Thyroid gland (tissue), 4 donors: ENCODE measurements around the gene KDM1A. TPM values are rescaled to one million over a fixed set of nuclear protein-coding genes. Genes with fewer than 3 reads are reported as not detected.

Experiments
- DNase-seq, 2 donors: peaks; one replicate each; pipeline ENCODE4 v3.0.0-alpha.2; 2019
- H3K27ac ChIP-seq, 3 donors: fragments of 200-600 bp; sonication (generic); 1 replicate in 2 of 3; 2 replicates in 1 of 3; pipeline ENCODE4 v1.5.1; 2016 to 2019; ENCODE audit warnings: mild to moderate bottlenecking in 1 of 3, moderate library complexity in 1 of 3
- H3K27me3 ChIP-seq: fragments of 200-600 bp; sonication (generic); one replicate; pipeline ENCODE4 v1.5.1; 2019
- H3K36me3 ChIP-seq, 2 donors: fragments of 200-600 bp; sonication (generic); one replicate each; pipeline ENCODE4 v1.5.1; 2016 to 2019
- H3K4me1 ChIP-seq, 2 donors: fragments of 200-600 bp; sonication (generic); one replicate each; pipeline ENCODE4 v1.5.1; 2017 to 2019
- H3K4me3 ChIP-seq, 3 donors: fragments of 200-600 bp; sonication (generic); replicated peaks in 1 of 3; 1 replicate in 2 of 3; 2 replicates in 1 of 3; pipeline ENCODE4 v1.5.1; 2016; ENCODE audit warnings: mild to moderate bottlenecking in 1 of 3
- H3K9me3 ChIP-seq: fragments of 200-600 bp; sonication (generic); one replicate; pipeline ENCODE4 v1.5.1; 2017
- POLR2A ChIP-seq, 2 donors: fragments of 450-650 bp; IDR thresholded peaks; one replicate each; pipeline ENCODE4 v1.6.1; 2017; ENCODE audit warnings: antibody characterized with exemption in 2 of 2, mild to moderate bottlenecking in 2 of 2, moderate library complexity in 1 of 2
- WGBS, 2 donors: methylation state at CpG; one replicate each; pipeline ENCODE4 v1.1.5; 2017; 5-methylcytosine and 5-hydroxymethylcytosine counted together
- intact Hi-C: fragments of 100-400 bp; cut with DNase I; formaldehyde crosslinking; loops from one replicate; pipeline ENCODE4 v1.15.1; 2023
- total RNA-seq, 4 donors: library from RNA; depleted of rRNA; stranded (reverse); fragments of >200 nt; gene quantifications; one replicate each; pipeline ENCODE4 v1.2.3, GENCODE V29; 2016
- TF ChIP-seq, protein P1 (sequence below), 6 experiments: fragments of 200-600 bp in 3 of 6; fragments of 450-650 bp in 3 of 6; sonication (generic) in 3 of 6; IDR thresholded peaks; one replicate each; pipeline ENCODE4 v1.5.1; 2016 to 2019; ENCODE audit warnings: antibody characterized with exemption in 6 of 6, mild to moderate bottlenecking in 2 of 6, inconsistent platforms in 1 of 6, moderate library complexity in 1 of 6

The KDM1A gene
- total RNA-seq, 4 donors from 2014 or later: 56.2 to 70.0 (median 65.2) TPM

DNA sequence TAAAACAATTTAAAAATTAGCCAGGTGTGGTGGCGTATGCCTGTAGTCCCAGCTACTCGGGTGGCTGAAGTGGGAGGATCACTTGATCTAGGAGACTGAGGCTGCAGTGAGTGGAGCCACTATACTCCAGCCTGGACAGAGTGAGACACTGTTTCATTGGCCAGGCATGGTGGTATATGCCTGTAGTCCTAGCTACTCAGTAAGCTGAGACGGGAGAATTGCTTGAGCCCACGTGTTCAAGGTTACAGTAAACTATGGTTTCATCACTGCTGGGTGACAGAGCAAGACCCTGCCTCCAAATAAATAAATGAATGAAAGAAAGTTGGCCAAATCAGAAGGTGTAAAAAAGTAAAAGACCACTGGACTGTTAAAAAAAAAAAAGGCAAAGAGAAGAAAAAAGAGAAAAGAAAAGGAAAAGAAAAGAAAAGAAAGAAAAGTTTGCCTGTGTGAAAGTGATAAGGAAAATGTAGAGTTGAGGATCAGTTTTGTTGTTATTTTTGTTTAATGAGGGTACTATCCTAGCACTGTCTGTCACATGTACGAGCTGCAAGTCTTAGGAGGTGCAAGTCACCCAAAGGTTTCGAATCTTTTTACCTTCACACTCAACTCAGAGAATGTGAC, 97.1 kb downstream of the KDM1A start:
- no peak for DNase-seq
- Histone ChIP-seq H3K27me3 (no peaks in the 10 kb centered on the region), H3K36me3 (no peaks in the 10 kb centered on the region), H3K9me3 (no peaks in the 10 kb centered on the region), H3K4me1 (peaks cover 15 to 37% of the 10 kb centered on the region in 2 donors), H3K27ac (no peak overlapping the region), H3K4me3 (no peak overlapping the region)
- WGBS, 2 donors: 88 to 90% methylated on average over 6 of the region's 6 CpGs
- no peak for TF ChIP-seq POLR2A (IDR thresholded peaks at IDR 0.05)
- TF ChIP-seq, protein P1, sequence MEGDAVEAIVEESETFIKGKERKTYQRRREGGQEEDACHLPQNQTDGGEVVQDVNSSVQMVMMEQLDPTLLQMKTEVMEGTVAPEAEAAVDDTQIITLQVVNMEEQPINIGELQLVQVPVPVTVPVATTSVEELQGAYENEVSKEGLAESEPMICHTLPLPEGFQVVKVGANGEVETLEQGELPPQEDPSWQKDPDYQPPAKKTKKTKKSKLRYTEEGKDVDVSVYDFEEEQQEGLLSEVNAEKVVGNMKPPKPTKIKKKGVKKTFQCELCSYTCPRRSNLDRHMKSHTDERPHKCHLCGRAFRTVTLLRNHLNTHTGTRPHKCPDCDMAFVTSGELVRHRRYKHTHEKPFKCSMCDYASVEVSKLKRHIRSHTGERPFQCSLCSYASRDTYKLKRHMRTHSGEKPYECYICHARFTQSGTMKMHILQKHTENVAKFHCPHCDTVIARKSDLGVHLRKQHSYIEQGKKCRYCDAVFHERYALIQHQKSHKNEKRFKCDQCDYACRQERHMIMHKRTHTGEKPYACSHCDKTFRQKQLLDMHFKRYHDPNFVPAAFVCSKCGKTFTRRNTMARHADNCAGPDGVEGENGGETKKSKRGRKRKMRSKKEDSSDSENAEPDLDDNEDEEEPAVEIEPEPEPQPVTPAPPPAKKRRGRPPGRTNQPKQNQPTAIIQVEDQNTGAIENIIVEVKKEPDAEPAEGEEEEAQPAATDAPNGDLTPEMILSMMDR (IDR thresholded peaks at IDR 0.05): no peak
- intact Hi-C loops: no loop called here

DNA sequence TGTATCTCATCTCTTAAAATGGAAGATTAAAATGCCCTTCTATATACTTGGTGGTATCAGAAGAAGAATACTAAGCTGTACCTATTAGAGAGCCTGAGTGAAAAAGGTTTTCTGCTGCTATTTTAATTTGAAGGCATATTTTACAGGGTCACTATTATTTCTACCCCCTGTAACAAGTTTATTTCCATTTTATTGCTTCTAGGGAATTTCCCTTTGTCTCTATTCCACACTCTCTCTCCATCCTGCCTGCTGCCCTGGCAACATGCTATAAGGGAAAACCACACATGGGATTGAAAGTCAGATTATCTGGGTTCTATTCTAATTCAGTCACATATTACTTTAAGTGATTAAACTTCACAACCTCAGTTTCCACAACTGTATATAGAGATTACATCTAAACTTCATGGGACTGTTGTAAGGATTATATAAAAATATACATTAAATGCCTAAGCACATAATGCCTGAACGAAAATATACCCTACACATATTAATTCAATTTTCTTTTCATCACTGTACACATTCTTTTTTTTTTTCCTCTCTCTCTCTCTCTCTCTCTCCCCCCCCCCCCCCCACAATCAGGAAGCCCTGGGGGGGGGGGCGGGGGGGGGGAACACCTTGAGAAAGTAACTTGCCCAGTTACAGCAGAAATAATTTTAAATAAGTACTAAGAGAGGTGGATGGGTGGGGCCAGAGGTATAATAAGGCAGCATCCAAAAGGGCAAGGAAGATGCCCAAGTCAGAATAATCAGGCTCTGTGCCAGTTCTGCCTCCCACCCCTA, 97.8 kb downstream of the KDM1A start:
- 45 to 50% methylated on average over 2 of the region's 2 CpGs for WGBS, 2 donors
- intact Hi-C loops: no loop called here
- peaks cover 23 to 38% of the 10 kb centered on the region in 2 donors for H3K4me1 ChIP-seq
- no peak overlapping the region for H3K27ac ChIP-seq
- H3K36me3 ChIP-seq: no peaks in the 10 kb centered on the region
- no peaks in the 10 kb centered on the region for H3K9me3 ChIP-seq
- no peaks in the 10 kb centered on the region for H3K27me3 ChIP-seq
- no peak for DNase-seq
- TF ChIP-seq POLR2A (IDR thresholded peaks at IDR 0.05): no peak
- TF ChIP-seq, protein P1 (IDR thresholded peaks at IDR 0.05): no peak
- H3K4me3 ChIP-seq: no peak overlapping the region

DNA sequence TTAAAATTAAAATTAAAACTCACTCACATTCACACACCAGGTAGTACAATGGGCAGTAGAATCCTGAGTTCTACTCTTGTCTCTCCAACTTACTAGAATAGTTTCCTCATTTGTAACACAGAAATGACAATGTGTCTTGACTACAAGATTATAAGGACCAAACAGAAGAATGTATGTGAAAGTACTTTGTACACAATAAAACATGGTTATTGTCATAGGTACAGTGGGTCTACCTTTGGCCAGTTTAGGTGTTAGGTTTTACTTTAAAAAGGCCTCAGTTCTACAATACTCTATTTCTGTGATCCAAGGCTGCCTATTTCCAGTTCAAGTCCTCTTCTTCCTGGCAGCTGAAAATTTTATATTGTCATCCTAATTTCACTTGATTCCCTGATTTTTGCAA, 99.1 kb downstream of the KDM1A start:
- H3K4me3 ChIP-seq: no peak overlapping the region
- no peak overlapping the region for H3K27ac ChIP-seq
- no peaks in the 10 kb centered on the region for H3K27me3 ChIP-seq
- no peaks in the 10 kb centered on the region for H3K36me3 ChIP-seq
- H3K4me1 ChIP-seq: peaks cover 32 to 46% of the 10 kb centered on the region in 2 donors
- DNase-seq: no peak
- TF ChIP-seq, protein P1 (IDR thresholded peaks at IDR 0.05): no peak
- TF ChIP-seq POLR2A (IDR thresholded peaks at IDR 0.05): no peak
- intact Hi-C loops: no loop called here
- H3K9me3 ChIP-seq: no peaks in the 10 kb centered on the region

DNA sequence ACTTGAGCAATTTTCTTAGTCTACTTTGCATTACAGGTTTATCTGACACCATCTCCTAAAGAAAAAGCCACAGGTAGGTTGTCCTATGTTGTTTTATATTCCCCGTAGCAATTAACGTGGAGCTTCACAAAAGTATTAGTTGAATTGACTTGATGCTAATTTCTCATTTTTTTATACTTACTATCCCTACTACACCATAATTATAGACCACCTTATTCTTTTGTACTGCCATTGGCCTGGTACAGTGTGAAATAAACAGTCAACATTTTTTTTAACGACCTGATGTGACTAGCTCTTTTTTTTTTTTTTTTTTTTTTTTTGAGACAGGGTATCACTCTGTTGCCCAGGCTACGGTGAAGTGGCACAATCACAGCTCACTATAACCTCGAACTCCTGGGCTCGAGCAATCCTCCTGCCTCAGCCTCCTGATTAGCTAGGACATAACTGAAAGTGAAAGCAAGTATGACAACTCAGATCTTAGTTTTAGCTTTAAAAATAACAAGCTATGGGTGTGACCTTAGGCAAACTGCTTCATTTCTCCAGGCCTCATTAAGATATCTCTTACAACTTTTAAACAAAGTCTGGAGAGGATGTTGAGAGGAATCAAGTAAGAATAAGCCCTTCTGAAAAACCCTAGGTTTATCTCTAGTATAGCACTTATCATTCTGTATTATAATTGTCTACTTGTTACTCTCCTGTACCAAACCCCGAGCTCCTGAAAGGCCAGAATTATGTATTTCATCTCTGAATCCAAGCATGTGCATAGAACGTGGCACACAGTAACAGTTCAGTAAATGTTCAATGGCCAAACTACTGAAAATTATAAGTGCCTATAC, 99.9 kb downstream of the KDM1A start:
- no peak for DNase-seq
- no peak overlapping the region for H3K4me3 ChIP-seq
- 70 to 79% methylated on average over 8 of the region's 8 CpGs for WGBS, 2 donors
- no peaks in the 10 kb centered on the region for H3K27me3 ChIP-seq
- TF ChIP-seq POLR2A (IDR thresholded peaks at IDR 0.05): no peak
- TF ChIP-seq, protein P1 (IDR thresholded peaks at IDR 0.05): no peak
- intact Hi-C loops: no loop called here
- H3K36me3 ChIP-seq: no peaks in the 10 kb centered on the region
- no peaks in the 10 kb centered on the region for H3K9me3 ChIP-seq
- peak overlapping the region in 2 of 3 donors; percentile 22 to 32 for H3K27ac ChIP-seq
- H3K4me1 ChIP-seq: peaks cover 32 to 42% of the 10 kb centered on the region in 2 donors
